Lower leg skin (tissue), 4 donors: Measurements from ENCODE around the gene PPP1R12B. TPM values are rescaled to one million over a fixed set of nuclear protein-coding genes. Genes with fewer than 3 reads are reported as not detected.
"Not testable (repeated sequence)": the region's sequence is repeated elsewhere in the genome, so short reads cannot be mapped to it uniquely, and the experiment has no call there.

ENCODE experiments used
- DNase-seq, 2 donors: peaks; one replicate each; pipeline ENCODE4 v3.0.0-alpha.2; 2019; ENCODE audit warnings: low spot score in 2 of 2
- H3K4me3 ChIP-seq: fragments of 200-600 bp; sonication (generic); 2 replicates; pipeline ENCODE4 v1.5.1; 2017; ENCODE audit warnings: mild to moderate bottlenecking, low read depth; ENCODE audit not compliant: poor library complexity, severe bottlenecking
- POLR2A ChIP-seq, 2 donors: fragments of 450-650 bp; IDR thresholded peaks; one replicate each; pipeline ENCODE4 v1.6.1; 2016 to 2017; ENCODE audit warnings: antibody characterized with exemption in 2 of 2, mild to moderate bottlenecking in 1 of 2, moderate library complexity in 1 of 2
- WGBS, 2 donors: methylation state at CpG; one replicate each; pipeline ENCODE4 v1.1.5; 2018; 5-methylcytosine and 5-hydroxymethylcytosine counted together
- intact Hi-C: fragments of 100-400 bp; cut with DNase I; formaldehyde crosslinking; loops from one replicate; pipeline ENCODE4 v1.15.0; 2023; ENCODE audit warnings: low total_unique reads
- total RNA-seq, 4 donors: library from RNA; depleted of rRNA; stranded (reverse); fragments of >200 nt; gene quantifications; one replicate each; pipeline ENCODE4 v1.1.0, GENCODE V29; 2016
- TF ChIP-seq, protein P1 (sequence below), 3 donors: fragments of 450-650 bp; IDR thresholded peaks; one replicate each; pipeline ENCODE4 v1.5.1; 2016; ENCODE audit warnings: antibody characterized with exemption in 3 of 3, mild to moderate bottlenecking in 3 of 3, moderate library complexity in 2 of 3

PPP1R12B gene
- total RNA-seq, 4 donors from 2014 or later, result 14.6 to 50.8 (median 30.6) TPM

DNA sequence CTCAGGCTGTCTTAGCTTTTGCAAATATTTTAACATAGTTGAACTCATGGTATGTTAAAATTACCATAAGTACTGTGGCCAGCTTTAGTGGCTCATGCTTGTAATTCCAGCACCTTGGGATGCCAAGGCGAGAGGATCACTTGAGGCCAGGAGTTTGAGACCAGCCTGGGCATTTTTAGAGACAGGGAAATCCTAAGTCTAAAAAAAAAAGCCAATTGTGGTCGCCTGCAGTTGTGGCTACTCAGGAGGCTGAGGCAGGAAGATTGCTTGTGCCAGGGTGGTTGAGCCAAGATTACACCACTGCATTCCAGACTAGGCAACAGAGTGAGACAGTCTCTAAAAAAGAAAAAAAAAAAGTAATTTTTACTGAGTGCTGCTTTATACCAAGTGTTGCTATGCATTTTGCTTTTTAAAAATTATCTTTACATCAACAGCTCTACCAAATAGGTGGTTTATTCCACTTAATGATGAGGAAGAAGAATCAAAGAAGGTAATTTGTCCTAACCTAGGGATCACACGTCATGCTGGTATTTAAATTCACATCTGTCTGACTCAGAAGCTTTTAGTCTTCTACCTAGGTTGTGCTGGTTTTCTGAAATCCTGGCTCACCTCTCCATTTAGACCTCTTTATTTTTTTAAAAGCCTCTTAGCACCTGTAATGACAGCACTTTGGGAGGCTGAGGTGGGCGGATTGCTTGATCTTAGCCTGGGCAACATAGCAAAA is 16.8 kb downstream of the PPP1R12B start:
- WGBS, 2 donors, result 68 to 72% methylated on average over 4 of the region's 4 CpGs
- intact Hi-C loops, result no loop called here
- DNase-seq, result no peak
- TF ChIP-seq, protein P1, sequence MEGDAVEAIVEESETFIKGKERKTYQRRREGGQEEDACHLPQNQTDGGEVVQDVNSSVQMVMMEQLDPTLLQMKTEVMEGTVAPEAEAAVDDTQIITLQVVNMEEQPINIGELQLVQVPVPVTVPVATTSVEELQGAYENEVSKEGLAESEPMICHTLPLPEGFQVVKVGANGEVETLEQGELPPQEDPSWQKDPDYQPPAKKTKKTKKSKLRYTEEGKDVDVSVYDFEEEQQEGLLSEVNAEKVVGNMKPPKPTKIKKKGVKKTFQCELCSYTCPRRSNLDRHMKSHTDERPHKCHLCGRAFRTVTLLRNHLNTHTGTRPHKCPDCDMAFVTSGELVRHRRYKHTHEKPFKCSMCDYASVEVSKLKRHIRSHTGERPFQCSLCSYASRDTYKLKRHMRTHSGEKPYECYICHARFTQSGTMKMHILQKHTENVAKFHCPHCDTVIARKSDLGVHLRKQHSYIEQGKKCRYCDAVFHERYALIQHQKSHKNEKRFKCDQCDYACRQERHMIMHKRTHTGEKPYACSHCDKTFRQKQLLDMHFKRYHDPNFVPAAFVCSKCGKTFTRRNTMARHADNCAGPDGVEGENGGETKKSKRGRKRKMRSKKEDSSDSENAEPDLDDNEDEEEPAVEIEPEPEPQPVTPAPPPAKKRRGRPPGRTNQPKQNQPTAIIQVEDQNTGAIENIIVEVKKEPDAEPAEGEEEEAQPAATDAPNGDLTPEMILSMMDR (IDR thresholded peaks at IDR 0.05), result no peak
- no peak for TF ChIP-seq POLR2A (IDR thresholded peaks at IDR 0.05)
- no peak overlapping the region for H3K4me3 ChIP-seq

- TF ChIP-seq, protein P1 (IDR thresholded peaks at IDR 0.05), result no peak
- no peak for TF ChIP-seq POLR2A (IDR thresholded peaks at IDR 0.05)
- intact Hi-C loops, result no loop called here
- no peak overlapping the region for H3K4me3 ChIP-seq
- no peak for DNase-seq
- WGBS, 2 donors, result 61 to 71% methylated on average over 1 of the region's 1 CpG
Observed at GRCh38 chr1:202367271-202367670, 18.8 kb downstream of the PPP1R12B start.

GRCh38 chr1:202370906-202371305 is 22.4 kb downstream of the PPP1R12B start:
- intact Hi-C loops, DNase-seq, H3K4me3 ChIP-seq: not testable (repeated sequence)
- 96% methylated on average over 4 of the region's 4 CpGs for WGBS, 2 donors

GRCh38 chr1:202374099-202374498 is 25.6 kb downstream of the PPP1R12B start:
- TF ChIP-seq POLR2A (IDR thresholded peaks at IDR 0.05), result no peak
- no peak overlapping the region for H3K4me3 ChIP-seq
- DNase-seq, result no peak
- intact Hi-C loops, result no loop called here

DNA sequence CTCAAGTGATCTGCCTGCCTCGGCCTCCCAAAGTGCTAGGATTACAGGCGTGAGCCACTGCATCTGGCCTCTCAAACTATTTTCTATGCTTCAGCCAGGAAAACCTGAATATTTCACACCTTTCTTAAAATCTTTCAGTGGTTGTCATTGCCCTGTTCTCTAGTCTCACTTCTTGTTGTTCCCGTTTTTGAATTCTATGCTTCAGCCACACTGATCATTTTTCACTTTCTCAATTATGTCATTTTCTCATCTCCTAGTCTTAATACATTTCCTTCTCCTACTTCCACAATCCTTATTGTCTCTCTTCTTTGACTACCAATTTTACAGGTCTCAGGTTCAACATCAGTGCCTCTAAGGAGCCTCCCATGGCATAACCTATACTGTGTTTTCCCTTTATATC is 26.7 kb downstream of the PPP1R12B start:
- DNase-seq, intact Hi-C loops, H3K4me3 ChIP-seq: not testable (repeated sequence)
- 91 to 96% methylated on average over 3 of the region's 3 CpGs for WGBS, 2 donors

- WGBS, 2 donors, result 53 to 59% methylated on average over 1 of the region's 1 CpG
- DNase-seq, result no peak
- intact Hi-C loops, result no loop called here
- H3K4me3 ChIP-seq, result no peak overlapping the region
- no peak for TF ChIP-seq POLR2A (IDR thresholded peaks at IDR 0.05)
- TF ChIP-seq, protein P1 (IDR thresholded peaks at IDR 0.05), result no peak
Observed at GRCh38 chr1:202376247-202376646, 27.7 kb downstream of the PPP1R12B start.

GRCh38 chr1:202379884-202380529 is 31.5 kb downstream of the PPP1R12B start:
- 41 to 55% methylated on average over 4 of the region's 4 CpGs for WGBS, 2 donors
- intact Hi-C loops, DNase-seq, H3K4me3 ChIP-seq: not testable (repeated sequence)

DNA sequence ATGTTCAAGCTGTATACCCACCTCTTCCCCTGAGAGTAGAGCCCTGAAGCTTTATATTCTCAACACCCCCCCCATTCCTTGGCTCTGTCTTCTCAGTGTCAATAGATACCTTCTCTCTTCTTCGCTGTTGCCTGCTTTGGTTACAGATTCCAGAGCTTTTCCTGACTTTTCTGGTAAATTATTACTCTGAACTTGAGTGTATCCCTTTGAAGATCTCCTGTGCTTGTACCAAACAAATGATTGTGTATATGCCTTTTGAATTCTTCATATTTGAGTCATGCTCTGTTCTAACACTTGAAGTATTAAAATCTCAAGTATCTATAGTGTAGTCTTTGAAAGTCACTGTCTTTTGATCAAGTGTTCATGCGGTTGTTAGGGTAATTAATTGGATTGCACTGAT is 32.0 kb downstream of the PPP1R12B start:
- intact Hi-C loops, DNase-seq, H3K4me3 ChIP-seq: not testable (repeated sequence)
- WGBS, 2 donors, result 75 to 84% methylated on average over 2 of the region's 2 CpGs

DNA sequence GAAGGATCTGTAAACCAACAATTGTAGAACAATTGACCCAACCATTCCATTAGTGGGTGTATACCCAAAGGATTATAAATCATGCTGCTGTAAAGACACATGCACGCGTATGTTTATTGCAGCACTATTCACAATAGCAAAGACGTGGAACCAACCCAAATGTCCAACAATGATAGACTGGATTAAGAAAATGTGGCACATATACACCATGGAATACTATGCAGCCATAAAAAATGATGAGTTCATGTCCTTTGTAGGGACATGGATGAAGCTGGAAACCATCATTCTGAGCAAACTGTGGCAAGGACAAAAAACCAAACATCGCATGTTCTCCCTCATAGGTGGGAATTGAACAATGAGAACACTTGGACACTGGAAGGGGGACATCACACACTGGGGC is 33.4 kb downstream of the PPP1R12B start:
- DNase-seq, H3K4me3 ChIP-seq, intact Hi-C loops: not testable (repeated sequence)
- WGBS, 2 donors, result 84 to 92% methylated on average over 4 of the region's 4 CpGs

- DNase-seq, H3K4me3 ChIP-seq, intact Hi-C loops: not testable (repeated sequence)
- WGBS, 2 donors, result 66% methylated on average over 3 of the region's 3 CpGs
Observed at GRCh38 chr1:202395831-202396230, 47.3 kb downstream of the PPP1R12B start.
